Measurements from ENCODE around the gene CADPS.

CADPS gene

DNA sequence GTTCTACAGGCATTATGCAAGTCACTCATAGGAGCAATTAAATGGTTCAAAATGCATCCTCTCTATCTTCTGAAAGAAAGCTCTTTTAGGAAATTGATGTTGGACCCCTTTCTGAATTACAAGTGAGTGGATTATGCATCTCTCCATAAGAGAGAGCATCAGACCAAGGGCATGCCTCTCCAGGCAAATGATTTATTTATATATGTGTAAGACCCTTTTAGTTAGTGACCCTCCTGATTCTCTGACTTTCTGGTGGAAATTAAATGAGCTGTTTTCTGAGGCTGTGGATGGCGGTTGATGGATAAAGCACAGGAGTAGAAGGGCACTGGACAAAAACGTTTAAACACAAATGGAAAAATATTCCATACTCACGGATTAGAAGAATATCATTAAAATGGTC, 62.6 kb downstream of the CADPS start:
- no peak for DNase-seq (ENCODE audit: low read depth)

DNA sequence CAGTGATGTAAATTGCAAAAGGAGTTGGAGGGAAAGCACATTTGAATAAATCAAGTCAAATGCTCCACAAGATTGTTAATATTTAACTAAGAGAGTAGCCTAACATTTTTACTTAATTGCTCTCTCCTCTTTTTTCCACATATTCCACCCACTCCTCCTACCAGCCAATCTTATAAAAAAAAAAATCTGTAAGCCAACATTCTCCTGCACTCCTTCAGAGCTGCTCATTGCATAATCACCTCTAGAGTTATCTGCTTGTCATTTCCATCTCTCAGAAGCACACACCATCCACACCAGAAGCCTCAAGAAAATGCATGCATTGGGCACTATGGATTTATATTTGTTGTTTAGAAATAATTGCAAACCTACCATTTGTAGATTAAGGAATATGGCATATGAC, 64.1 kb downstream of the CADPS start:
- no peak for DNase-seq (ENCODE audit: low read depth)

DNA sequence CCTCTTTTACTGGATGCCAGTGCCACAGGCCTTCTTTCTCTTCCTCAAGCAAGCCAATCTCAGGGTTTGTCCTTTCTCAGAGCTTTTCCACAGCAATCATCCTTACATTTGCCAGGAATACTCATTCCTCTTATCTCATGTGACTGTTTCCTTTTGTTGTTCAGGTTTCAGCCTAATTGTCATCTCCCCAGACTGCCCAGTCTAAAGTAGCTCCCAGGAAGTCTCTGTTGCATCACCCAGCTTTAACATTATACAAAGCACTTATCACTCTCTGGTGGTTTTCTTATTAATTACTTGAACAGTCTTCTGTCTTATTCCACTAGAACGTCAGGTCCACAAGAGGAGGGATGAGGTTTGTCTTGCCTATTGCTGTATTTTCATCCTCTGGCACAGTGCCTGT, 65.8 kb downstream of the CADPS start:
- no peak for DNase-seq (ENCODE audit: low read depth)

DNA sequence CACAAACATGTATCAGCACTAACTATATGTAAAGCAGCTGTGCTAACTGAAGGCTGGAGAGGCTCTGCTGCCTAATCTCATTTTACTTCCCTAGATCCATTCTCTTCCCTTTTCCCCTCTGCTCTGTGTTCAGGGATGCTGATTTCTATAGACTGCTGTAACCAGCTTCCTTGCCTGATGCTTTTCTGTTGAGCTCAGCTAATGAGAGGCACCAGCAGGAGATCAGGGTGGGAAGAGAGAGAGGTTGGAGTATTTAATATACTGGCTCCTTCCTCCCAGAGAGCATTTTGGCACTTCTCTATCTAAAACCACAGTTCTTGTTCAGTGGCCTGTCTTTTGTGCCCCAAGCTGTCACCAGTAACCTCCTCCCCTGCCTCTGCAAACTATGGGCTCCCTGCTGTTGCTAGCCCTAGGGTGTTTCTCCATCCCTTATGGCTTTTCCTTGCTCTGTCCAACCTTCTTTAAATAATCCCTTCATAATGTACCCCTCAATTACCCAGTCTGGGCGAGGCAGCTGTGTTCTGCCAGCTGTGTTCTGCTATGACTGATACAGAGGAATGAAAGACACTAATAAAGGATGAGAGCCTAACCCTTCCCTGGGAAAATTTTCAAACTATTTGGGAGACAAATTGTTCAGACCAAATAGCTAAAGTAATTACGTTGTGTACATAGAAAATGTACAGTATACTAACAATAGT, 69.5 kb downstream of the CADPS start:
- no peak for DNase-seq (ENCODE audit: low read depth)

DNA sequence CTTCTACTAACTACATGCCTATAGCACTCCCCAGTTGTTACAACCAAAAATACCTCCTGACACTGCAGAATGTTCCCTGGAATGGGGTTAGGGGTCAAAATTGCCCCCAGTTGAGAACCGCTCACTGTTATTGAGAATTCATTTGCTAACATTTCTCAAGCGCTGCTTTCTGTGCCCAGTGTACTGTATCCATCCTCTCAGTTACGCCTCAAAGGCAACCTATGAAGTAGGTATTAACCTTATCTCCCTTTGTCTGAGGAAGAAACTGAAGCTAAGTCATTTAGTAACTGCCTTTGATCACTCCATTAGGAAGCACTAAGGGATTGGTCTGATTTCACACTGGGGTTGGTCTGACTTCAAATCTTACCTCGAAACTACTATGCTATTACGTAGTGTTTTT, 70.1 kb downstream of the CADPS start:
- DNase-seq (ENCODE audit: low read depth) = no peak

DNA sequence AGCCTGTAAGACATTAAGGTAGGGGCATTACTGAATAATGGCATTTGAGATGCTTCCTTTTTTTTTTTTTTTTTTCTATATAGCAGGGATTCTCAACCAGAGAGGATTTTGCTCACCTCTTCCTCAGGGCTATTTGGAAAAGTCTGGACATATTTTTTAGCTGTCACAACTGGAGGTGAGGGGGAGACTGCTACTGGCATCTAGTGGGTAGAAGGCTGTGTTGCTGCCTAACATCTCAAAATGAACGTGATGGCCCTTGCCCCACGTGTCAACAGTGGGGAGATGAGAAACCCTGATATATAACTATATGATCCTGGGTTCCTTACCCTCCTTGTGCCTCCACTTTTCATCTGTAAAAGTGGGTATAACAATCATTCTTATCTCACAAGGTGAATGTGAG, 71.9 kb downstream of the CADPS start:
- no peak for DNase-seq (ENCODE audit: low read depth)

DNA sequence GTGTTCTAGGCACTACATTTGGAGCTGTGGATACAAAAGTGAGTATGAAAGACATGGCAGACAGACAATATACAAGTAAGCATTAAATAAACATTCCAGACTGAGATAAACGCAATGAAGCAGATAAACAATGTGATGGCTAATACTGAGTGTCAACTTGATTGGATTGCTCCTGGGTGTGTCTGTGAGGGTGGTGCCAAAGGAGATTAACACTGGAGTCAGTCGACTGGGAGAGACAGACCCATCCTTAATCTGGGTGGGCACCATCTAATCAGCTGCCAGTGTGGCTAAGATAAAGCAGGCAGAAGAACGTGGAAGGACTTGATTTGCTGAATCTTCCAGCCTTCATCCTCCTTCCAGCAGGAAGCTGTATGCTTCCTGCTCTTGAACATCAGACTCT, 77.2 kb downstream of the CADPS start:
- no peak for DNase-seq (ENCODE audit: low read depth)

DNA sequence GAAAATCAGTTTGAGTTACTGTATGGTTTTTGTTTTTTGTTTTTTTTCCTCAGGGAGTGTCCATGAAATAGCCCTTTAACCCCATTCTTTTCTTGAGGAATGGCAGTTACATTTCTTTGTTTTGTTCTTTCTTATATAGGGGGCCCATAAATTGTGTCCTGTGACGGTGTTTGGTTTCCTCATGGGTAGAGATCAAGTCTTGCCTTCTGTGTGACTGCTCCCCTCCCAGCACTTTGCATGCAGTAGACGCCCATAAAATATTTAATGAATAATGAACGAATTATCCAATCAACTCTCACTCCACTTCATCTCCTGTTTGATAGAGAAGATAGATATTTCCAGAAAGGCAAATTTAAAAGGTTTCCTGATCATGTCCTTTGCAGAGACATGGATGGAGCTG, 78.1 kb downstream of the CADPS start:
- DNase-seq (ENCODE audit: low read depth) = no peak

DNA sequence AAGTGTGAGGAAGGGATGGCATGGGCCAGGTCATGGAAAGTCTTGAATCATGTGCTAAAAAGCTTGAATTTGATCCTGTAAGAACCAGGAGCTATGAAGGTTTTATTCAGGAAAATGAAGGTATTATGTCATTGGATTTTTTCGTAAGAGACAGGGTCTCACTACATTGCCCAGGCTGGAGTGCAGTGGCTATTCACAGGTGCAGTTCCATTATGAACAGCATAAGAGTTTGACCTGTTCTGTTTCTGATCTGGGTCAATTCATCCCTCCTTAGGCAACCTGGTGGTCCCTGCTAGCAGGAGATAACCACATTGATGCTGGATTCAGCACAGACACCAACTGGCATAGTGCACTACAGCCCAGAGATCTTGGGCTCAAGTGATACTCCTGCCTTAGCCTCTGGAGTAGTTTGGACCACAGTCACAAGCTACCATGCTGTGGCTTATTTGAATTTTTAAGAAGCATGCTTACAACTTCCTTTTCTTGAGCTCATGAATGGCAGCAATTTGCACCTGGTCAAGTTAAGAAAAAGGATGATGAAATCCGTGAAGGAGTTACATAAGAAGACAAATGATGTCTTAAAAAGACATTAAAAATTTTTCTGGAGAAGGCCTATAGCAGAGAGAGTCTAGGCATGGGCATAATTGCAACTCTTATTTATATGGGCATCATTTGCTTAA, 79.1 kb downstream of the CADPS start:
- no peak for DNase-seq (ENCODE audit: low read depth)

DNA sequence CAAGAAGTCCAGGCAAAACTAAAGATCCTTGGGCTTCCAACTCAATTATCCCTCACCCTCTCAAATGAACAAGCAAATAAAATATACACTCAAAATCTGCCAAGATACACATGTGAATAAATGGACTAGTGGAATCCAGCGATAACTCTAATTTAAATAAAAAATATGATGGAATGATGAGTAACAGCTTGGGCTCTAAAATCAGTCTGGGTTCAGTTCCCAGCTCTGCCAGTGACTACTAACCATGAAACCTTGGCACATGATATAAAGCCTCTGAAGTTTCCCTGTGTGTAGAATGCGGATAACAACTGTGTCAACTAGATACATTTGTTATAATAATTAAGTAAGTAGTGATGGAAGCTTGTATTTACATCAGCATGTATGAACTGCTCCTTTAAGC, 81.3 kb downstream of the CADPS start:
- no peak for DNase-seq (ENCODE audit: low read depth)

DNA sequence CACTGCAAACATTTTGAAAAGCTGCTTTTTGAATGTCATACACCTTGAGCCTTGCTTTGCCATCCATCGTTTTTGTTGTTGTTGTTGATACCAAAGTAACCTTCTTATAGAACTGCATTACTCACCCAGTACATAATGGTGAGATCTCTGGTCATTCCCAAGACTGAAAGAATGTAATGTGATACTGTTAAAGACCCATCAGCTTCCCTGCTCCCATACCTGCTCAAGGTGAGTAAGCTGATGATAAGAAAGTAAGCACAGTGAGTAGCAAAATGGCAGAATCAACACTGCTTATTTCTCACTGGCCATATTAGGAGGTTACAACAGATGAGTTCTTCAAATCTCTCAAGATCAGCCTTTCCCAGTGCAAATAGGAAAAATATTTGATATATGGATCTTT, 89.8 kb downstream of the CADPS start:
- no peak for DNase-seq (ENCODE audit: low read depth)

DNA sequence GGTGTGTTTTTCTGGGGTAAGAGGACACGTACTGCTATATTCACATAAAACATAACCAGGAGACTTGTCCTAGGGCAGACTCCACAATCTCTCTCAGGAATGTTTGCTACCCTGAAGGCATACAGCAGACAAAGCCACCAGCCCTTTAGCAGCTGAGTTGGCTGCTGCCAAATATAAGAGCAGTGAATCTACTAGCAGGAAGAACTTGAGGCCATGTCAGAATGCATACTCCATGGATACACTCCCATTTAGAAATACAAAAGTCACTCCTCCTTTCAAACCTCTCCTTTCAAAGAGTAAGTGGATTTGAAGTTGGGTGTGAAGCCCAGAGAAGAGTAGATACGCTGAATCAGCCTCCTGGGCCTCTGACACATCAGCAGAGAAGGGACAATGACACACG, 94.1 kb downstream of the CADPS start:
- DNase-seq (ENCODE audit: low read depth) = no peak

DNA sequence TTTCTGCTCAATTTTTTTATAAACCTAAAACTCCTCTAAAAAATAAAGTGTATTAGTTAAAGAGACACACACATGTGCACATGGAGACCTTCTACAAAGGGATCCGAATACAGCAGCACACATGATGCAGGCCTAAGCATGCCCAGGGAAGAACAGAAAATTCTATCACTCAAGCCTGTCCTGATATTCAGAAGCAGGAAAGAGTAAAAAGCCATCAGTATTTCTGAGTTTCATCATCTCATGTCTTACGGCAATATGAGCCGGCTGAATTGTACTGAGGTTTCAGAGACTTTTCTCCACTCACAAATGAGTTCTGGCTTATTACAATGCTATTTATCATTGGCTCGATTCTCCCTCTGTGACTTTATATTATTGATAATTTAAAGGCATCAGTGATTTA, 97.5 kb downstream of the CADPS start:
- DNase-seq (ENCODE audit: low read depth) = no peak

DNA sequence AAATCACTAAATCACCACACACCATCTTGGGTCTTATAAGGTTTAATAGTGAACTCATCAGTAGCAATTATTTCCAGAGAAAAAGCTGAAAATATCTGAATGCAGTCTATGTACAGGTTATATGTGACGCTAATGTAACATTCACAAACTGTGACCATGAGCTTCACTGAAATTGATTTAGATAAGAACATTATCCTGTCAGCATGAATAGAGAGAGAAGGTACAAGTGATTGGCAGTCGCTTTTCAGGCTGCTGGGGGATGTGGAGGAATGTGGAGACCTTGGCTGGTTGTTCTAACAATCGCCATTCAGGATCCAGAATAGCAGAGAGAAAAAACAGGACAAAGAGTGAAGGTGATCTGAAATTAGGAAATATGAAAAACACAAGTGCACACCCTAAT, 98.1 kb downstream of the CADPS start:
- no peak for DNase-seq (ENCODE audit: low read depth)

DNA sequence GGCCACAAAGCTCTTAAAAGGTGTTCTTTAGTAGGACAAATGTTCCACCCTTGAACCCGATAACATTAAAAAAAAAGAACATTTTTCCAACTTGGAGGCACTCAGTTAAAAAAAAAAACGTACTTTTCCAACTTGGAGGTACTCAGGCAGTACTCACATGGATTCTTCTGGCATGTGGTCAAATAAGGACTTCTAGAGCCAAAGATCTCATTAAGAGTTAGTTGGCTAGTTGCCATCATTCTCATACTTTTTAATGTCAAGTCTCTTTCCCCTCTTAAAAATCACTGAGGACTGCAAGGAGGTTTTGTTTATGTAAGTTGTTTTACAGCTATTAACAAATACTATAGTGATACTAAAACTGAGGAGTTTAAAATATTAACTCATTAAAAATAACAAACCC, 101.0 kb downstream of the CADPS start:
- DNase-seq (ENCODE audit: low read depth) = no peak

DNA sequence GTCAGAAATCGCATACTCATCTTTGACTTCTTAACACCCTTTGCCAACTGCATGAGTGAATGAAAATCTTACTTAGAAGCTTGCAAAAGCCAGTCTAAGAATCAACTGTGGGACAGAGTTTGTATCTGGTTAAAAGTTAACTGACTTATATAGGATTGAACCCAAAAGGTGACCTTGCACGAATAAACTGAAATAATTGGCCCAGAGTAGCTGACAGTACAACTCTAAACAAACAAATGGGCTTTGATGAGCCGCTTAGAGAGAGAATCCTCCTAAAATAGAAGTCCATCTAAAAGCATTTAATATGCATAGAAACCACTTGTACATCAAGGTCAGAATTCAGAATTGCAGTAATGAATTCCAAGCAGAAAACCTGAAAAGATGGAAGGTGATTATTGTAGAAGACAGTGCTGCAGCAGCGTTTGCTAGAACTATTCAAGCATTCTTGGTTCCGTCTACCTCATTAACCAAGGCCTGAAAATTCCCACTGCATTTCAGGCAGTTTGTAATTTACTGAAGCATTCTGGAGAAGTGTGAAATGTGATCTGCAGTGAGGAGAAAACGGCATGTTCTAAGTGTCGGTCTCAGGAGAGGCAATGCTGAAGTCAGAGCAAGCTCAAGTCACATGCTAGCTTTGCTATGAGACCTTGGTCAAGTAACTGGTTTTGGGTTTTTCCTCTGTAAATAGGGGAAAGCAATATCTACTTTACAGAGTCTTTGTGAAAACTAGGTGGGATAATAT, 103.7 kb downstream of the CADPS start:
- DNase-seq (ENCODE audit: low read depth) = no peak

DNA sequence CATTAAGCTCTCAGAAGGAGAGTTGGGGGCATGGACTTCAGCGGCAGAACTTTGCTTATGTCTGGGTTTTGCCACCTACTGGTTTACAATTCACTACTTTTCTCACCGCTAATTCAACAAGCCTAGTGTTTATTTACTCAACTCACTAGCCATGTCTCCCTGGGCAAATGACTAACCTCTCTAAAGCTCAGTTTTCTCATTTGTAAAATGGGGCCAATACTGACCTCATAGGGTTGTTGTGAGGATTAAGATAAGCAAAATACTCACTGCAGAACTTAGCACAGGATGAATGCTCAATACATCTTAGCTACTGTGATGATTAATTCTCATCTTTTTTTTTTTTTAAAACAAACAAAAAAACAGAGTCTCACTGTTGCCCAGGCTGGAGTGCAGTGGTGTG, 106.3 kb downstream of the CADPS start:
- DNase-seq (ENCODE audit: low read depth) = no peak

DNA sequence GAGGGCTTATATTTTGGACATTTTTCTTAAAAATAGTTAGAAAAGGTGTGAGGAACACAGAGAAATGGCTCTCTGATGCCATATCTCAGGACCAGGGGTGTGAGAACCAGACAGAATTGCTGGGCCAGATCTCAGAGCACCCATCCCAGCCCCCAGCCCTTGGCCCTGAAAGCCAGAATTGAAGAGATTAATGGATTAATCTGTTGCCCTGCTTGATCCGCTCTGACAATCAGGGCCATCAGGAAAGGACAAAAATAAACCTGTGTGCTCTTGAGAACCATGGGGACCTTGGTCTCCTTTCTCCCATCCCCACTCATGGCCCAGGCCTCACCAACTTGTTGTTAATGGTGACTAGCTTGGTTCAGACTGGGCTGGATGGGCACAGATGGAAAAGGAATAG, 113.5 kb downstream of the CADPS start:
- DNase-seq (ENCODE audit: low read depth) = no peak

DNA sequence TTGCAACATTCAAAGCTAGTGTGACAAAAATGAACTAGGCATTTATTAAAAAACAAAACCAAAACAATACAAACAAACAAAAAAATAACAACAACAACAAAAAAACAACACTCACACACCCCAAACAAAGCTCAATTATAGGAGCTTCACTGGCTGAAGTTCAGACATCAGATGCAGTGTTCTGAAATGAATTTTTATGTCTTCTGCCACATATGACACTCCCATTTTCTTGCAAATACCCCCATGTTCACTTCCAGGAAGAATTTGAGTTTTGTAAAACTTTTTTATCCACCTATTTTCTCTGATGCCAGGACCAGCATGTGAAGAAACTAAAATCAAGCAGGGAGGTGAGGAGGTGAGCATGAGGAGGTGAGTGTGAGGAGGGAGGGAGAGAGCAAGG, 113.9 kb downstream of the CADPS start:
- DNase-seq (ENCODE audit: low read depth) = no peak

DNA sequence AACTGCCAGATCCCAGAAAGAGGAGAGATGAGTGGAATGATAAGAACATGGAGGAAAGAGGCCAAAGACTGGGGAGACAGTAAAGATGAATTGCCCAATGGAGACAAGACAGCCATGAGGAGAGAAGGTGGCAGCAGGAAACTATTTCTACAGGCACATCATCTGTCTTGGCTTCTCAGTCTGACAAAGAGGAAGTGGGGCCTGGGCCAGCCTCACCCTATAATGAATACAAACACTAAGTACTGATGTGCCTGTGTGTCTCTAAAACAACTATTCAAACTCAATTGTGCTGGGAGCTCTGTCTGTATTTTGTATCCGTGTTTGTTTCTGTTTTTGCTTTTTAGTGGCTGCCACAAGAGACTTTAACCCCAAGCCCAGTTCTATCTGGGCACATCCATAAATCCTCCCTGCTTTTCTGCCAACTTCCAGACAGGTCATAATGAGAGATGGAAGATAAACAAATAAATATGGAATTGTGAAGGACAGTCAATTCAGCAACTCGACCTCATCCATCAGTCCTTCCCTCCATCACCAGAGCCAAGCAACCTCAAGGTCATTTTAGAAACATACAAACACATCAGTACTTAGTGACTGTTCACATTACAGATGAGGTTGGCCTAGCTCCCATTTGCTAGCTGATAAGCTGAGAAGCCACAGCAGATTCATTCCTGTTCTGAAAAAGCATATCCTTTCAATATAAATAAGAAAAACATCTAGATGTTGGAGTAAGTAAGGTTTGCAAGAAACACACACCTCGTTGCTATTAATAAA, 116.7 kb downstream of the CADPS start:
- DNase-seq (ENCODE audit: low read depth) = no peak

DNA sequence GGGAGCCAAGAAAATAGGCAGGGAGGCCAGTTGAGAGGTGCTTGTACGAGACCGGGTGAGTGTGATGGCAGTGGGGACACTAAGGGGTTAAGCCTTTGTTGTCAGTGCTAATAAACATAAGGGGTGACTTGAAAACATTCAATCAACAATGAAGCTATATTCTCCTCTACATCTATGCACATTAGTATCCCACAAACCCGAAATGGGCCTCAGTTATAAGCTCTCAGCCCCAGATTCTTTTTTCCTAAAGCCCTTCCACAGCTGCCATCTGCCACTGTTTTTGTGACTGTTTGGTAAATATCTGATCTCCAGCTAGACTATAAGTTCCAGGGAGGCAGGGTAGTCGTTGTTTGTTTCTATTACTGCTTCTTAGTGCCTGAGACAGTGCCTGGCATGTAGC, 118.2 kb downstream of the CADPS start:
- DNase-seq (ENCODE audit: low read depth) = no peak

DNA sequence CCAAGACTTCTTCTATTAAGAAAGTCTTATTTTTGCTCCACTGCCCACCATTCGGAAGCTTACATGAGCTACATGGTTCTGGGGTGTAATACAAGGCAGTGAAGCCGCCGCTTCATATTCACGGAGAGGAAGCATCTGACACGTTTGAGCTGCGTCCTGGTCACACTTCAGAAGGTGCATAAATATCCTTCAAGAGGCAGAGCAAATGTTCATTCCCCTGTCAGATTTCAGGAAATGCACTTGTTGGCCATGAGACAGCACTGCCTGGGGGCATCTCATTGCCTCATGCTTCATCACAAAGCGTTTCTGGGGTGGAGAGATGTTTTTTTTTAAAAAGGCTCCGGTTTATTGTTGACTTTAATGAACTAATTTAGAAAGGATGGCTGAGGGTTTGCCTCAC, 119.9 kb downstream of the CADPS start:
- DNase-seq (ENCODE audit: low read depth) = no peak

DNA sequence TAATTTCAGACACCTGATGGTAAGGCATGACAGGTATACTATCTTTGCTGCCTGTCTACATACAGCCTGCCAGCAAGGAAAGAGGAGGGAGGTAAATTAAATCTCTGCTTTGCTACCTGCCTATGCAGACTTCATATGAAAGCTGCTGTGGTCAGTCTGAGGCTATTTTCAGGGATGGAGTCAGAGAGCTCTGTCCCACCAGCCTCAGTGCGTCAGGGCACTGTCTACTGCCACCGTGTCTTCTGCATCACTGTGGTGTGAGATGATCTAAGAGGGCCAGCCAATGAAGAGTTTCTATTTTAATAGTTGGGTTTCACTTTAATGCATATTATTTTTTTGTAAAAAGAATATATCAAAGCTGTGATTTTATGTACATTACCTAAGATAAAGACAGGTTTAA, 125.6 kb downstream of the CADPS start:
- no peak for DNase-seq (ENCODE audit: low read depth)
